K562 (cell line): Measurements from ENCODE around the gene GLOD4. TPM values are rescaled to one million over a fixed set of nuclear protein-coding genes. Genes with fewer than 3 reads are reported as not detected.

Experiments
- ATAC-seq: fragments of 200-7000 bp; cut with Tn5 transposase; 3 replicates; pipeline ENCODE4 v1.9.1; 2020; ENCODE audit warnings: moderate library complexity
- BruUV-seq: library from RNA; stranded (reverse); fragments of 400-500 nt; replicated peaks from 2 replicates; lab custom pipeline; 2021; lab: Mats Ljungman, UMichigan
- CTCF ChIA-PET: fragments of 300-600 bp; formaldehyde crosslinking; extraction: SDS; loops from one replicate; lab custom pipeline; 2021; ENCODE audit warnings: low intra/inter-chr PET ratio; lab: Yijun Ruan, JAX
- POLR2A ChIA-PET: fragments of 300-600, 350-650 bp; sonication (Branson Sonifier 250); formaldehyde crosslinking; extraction: SDS; loops from one replicate; lab custom pipeline; 2021; ENCODE audit warnings: antibody characterized with exemption, inconsistent platforms; lab: Yijun Ruan, JAX
- DNase-seq, 4 experiments: peaks; one replicate each; pipeline versions ENCODE4 v3.0.0 to v3.0.0-alpha.2; 2011 to 2018; ENCODE audit warnings: low spot score in 3 of 4, mixed read lengths in 3 of 4; ENCODE audit errors: extremely low read depth in 1 of 4
- FAIRE-seq: peaks from 2 replicates; lab custom pipeline; 2011; peaks lifted over from hg19 to GRCh38; lab: Jason Lieb, UNC
- H2AFZ ChIP-seq: 2 replicates; pipeline ENCODE4 v1.6.0; 2011; ENCODE audit warnings: low read depth, low read length, control low read depth, inconsistent platforms
- H3K27ac ChIP-seq: fragments of 200-600 bp; 3 replicates; pipeline ENCODE4 v1.8.0; 2011; ENCODE audit warnings: low read depth, mild to moderate bottlenecking, control low read depth, inconsistent platforms, low read length, moderate library complexity, mixed read lengths; ENCODE audit errors: extremely low read depth
- H3K27me3 ChIP-seq, 2 experiments: fragments of 300-600 bp in 1 of 2; 2 replicates in 1 of 2; 3 replicates in 1 of 2; pipeline versions ENCODE4 v1.6.0 to v1.8.0; 2011; ENCODE audit warnings: inconsistent platforms in 2 of 2, low read length in 2 of 2, mild to moderate bottlenecking in 1 of 2, mixed read lengths in 1 of 2, moderate library complexity in 1 of 2; ENCODE audit not compliant: control insufficient read depth in 2 of 2, insufficient read depth in 2 of 2
- H3K36me3 ChIP-seq: fragments of 300-600 bp; 3 replicates; pipeline ENCODE4 v1.8.0; 2011; ENCODE audit warnings: mild to moderate bottlenecking, low read length, inconsistent platforms; ENCODE audit not compliant: control insufficient read depth, insufficient read depth
- H3K4me1 ChIP-seq, 2 experiments: fragments of 200-600 bp in 1 of 2; replicated peaks in 1 of 2; 2 replicates in 1 of 2; 3 replicates in 1 of 2; pipeline versions ENCODE4 v1.5.1 to v1.8.0; 2011; ENCODE audit warnings: inconsistent platforms in 2 of 2, low read length in 2 of 2, mild to moderate bottlenecking in 1 of 2, mixed read lengths in 1 of 2, moderate library complexity in 1 of 2; ENCODE audit not compliant: control insufficient read depth in 2 of 2, insufficient read depth in 2 of 2
- H3K4me2 ChIP-seq: 2 replicates; pipeline ENCODE4 v1.6.1; 2011; ENCODE audit warnings: low read length, control low read depth, inconsistent platforms, mixed read lengths; ENCODE audit not compliant: insufficient read depth
- H3K4me3 ChIP-seq: fragments of 200-600 bp; sonication (generic), shearing (Covaris generic); 2 replicates; pipeline ENCODE4 v1.5.1; 2016; ENCODE audit warnings: control low read depth, inconsistent platforms
- H3K79me2 ChIP-seq: fragments of 200-600 bp; 3 replicates; pipeline ENCODE4 v1.8.0; 2011; ENCODE audit warnings: low read length, inconsistent platforms; ENCODE audit not compliant: control insufficient read depth, insufficient read depth
- H3K9ac ChIP-seq, 2 experiments: 2 replicates each; pipeline versions ENCODE4 v1.6.0 to v1.6.1; 2011; ENCODE audit warnings: low read depth in 2 of 2, low read length in 2 of 2, control low read depth in 1 of 2, inconsistent platforms in 1 of 2, mild to moderate bottlenecking in 1 of 2, mixed read lengths in 1 of 2; ENCODE audit not compliant: insufficient read depth in 1 of 2
- H3K9me1 ChIP-seq: one replicate; pipeline ENCODE4 v1.6.0; 2011; ENCODE audit warnings: inconsistent platforms, mild to moderate bottlenecking, low read length, moderate library complexity; ENCODE audit not compliant: control insufficient read depth, insufficient read depth
- H3K9me3 ChIP-seq: replicated peaks from 2 replicates; pipeline ENCODE4 v1.5.1; 2011; ENCODE audit warnings: low read depth, low read length, inconsistent platforms; ENCODE audit not compliant: control insufficient read depth, insufficient read depth
- H4K20me1 ChIP-seq: replicated peaks from 2 replicates; pipeline ENCODE4 v1.6.1; 2011; ENCODE audit warnings: low read length, inconsistent platforms, mixed read lengths; ENCODE audit not compliant: control insufficient read depth, insufficient read depth
- CBFA2T3 ChIP-seq: fragments of 450-650 bp; IDR thresholded peaks from 2 replicates; pipeline ENCODE4 v1.6.1; 2017
- DMBX1 ChIP-seq: fragments of 250-450 bp; sonication (Bioruptor Pico); IDR thresholded peaks from 2 replicates; pipeline ENCODE4 v1.8.0; 2022; ENCODE audit warnings: inconsistent platforms, mild to moderate bottlenecking, moderate library complexity, borderline replicate concordance
- NCOA6 ChIP-seq: fragments of 450-650 bp; IDR thresholded peaks from 2 replicates; pipeline ENCODE4 v1.6.1; 2017; ENCODE audit warnings: mild to moderate bottlenecking
- NR2C2 ChIP-seq, 2 experiments: fragments of 200-800 bp in 1 of 2; sonication (Bioruptor generic) in 1 of 2; sonication (generic) in 1 of 2; formaldehyde crosslinking in 1 of 2; IDR thresholded peaks; 2 replicates each; pipeline versions ENCODE4 v1.6.1 to v1.8.0; 2016 to 2022; ENCODE audit warnings: mild to moderate bottlenecking in 1 of 2, missing compliant biosample characterization in 1 of 2, missing genetic modification characterization in 1 of 2, missing genetic modification reagents in 1 of 2
- RFX7 ChIP-seq: fragments of 250-450 bp; sonication (Bioruptor Pico); IDR thresholded peaks from 2 replicates; pipeline ENCODE4 v1.5.1; 2021; ENCODE audit warnings: mild to moderate bottlenecking
- TAF15 ChIP-seq: fragments of 200-400 bp; formaldehyde crosslinking; IDR thresholded peaks from 2 replicates; pipeline ENCODE4 v1.6.1; 2017; ENCODE audit warnings: mild to moderate bottlenecking, low read depth, low read length, moderate library complexity
- WGBS: fragments of 100-300 bp; shearing (Covaris generic); methylation state at CpG from one replicate; pipeline ENCODE4 v1.1.6; 2016; ENCODE audit warnings: low coverage, mixed read lengths; ENCODE audit not compliant: insufficient coverage; ENCODE audit errors: missing lambda C conversion rate; 5-methylcytosine and 5-hydroxymethylcytosine counted together
- in situ Hi-C: fragments of 300-500 bp; cut with MboI; formaldehyde crosslinking; loops from 4 replicates; pipeline ENCODE4 v1.15.0; 2018; ENCODE audit warnings: inconsistent platforms, mixed read lengths
- intact Hi-C: fragments of 100-400 bp; cut with micrococcal nuclease; formaldehyde crosslinking; loops from 2 replicates; pipeline ENCODE4 v1.14.2; 2022
- polyA plus RNA-seq, 8 experiments: library from polyadenylated mRNA; depleted of rRNA in 4 of 8; stranded (reverse) in 5 of 8; unstranded in 3 of 8; fragments of >200 nt; fragmentation: Nextera tagmentation in 2 of 8; fragmentation: Illumina TruSeq in 1 of 8; extraction: Ambion mirVana in 2 of 8; extraction: Trizol in 1 of 8; gene quantifications; 2 replicates each; pipeline versions ENCODE4 v1.2.1 to v1.2.3, GENCODE V29; 2011 to 2014; ENCODE audit warnings: inconsistent platforms in 1 of 8, missing spikeins in 1 of 8
- total RNA-seq, 7 experiments: library from RNA; depleted of rRNA in 6 of 7; stranded (reverse); fragments of >200 nt in 6 of 7; fragmentation: Illumina TruSeq in 2 of 7; extraction: Trizol in 2 of 7; gene quantifications; 2 replicates each; pipeline versions ENCODE4 v1.2.1 to v1.2.3, GENCODE V29; 2011 to 2021; ENCODE audit warnings: low replicate concordance in 1 of 7
- TF ChIP-seq, protein P1 (sequence below): fragments of 250-450 bp; sonication (Bioruptor Pico); IDR thresholded peaks from 2 replicates; pipeline ENCODE4 v1.8.0; 2022; ENCODE audit warnings: moderate library complexity, mild to moderate bottlenecking, inconsistent platforms
- TF ChIP-seq, protein P2 (sequence below): fragments of 450-650 bp; IDR thresholded peaks from 2 replicates; pipeline ENCODE4 v1.6.1; 2017; ENCODE audit warnings: mild to moderate bottlenecking, moderate library complexity

GLOD4 gene
- total and polyA plus RNA-seq, 9 of the 15 experiments (the other 6 are each of a cell fraction or from before 2014, with no cell fraction given) = 52.0 to 109 (median 64.9) TPM

DNA sequence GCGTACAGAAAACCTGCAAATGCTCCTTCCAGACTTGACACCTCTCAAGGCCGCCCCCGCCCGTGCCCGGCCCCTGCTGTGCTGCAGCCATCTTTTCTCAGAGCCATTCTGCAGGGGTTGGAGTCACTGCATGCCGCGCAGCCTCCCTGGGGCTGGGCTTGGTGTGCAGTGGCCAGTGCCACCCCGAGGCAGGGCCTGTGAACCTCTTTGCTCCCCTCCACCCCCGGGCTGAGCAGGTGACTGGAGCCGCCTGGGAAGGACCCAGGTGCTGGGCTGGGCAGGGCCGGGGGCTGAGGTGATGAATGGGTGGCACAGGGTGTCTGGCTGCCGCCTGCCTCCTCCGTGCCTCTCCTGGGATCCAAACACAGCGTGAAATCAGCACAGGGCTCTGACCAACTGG lies 20.4 kb upstream of the GLOD4 start:
- FAIRE-seq = no peak
- ChIA-PET POLR2A (no interaction called here), CTCF (no interaction called here)
- Histone ChIP-seq H3K4me3 (no peak overlapping the region), H3K9me3 (no peaks in the 10 kb centered on the region), H3K27me3 (peaks cover 29 to 69% of the 10 kb centered on the region in 2 experiments), H4K20me1 (0 out of 2 replicates have a peak, but pooled peaks cover 4% of the 10 kb centered on the region), H3K9me1 (no peaks in the 10 kb centered on the region), H3K27ac (no peak overlapping the region), H3K9ac (no peak overlapping the region), H2AFZ (no peak overlapping the region), H3K4me1 (peaks cover 0 to 4% of the 10 kb centered on the region in 2 experiments; a peak in 2 of 5 replicates), H3K36me3 (no peaks in the 10 kb centered on the region), H3K79me2 (no peaks in the 10 kb centered on the region), H3K4me2 (no peak overlapping the region)
- in situ Hi-C loops = no loop called here
- no TSS peak for BruUV-seq
- intact Hi-C loops = no loop called here
- TF ChIP-seq RFX7 (CRISPR knock-in tag) = no peak
- TF ChIP-seq, protein P1, sequence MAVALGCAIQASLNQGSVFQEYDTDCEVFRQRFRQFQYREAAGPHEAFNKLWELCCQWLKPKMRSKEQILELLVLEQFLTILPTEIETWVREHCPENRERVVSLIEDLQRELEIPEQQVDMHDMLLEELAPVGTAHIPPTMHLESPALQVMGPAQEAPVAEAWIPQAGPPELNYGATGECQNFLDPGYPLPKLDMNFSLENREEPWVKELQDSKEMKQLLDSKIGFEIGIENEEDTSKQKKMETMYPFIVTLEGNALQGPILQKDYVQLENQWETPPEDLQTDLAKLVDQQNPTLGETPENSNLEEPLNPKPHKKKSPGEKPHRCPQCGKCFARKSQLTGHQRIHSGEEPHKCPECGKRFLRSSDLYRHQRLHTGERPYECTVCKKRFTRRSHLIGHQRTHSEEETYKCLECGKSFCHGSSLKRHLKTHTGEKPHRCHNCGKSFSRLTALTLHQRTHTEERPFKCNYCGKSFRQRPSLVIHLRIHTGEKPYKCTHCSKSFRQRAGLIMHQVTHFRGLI = no peak
- no peak for TF ChIP-seq DMBX1 (CRISPR knock-in tag)
- TF ChIP-seq, protein P2, sequence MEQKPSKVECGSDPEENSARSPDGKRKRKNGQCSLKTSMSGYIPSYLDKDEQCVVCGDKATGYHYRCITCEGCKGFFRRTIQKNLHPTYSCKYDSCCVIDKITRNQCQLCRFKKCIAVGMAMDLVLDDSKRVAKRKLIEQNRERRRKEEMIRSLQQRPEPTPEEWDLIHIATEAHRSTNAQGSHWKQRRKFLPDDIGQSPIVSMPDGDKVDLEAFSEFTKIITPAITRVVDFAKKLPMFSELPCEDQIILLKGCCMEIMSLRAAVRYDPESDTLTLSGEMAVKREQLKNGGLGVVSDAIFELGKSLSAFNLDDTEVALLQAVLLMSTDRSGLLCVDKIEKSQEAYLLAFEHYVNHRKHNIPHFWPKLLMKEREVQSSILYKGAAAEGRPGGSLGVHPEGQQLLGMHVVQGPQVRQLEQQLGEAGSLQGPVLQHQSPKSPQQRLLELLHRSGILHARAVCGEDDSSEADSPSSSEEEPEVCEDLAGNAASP = no peak
- TF ChIP-seq TAF15 = no peak
- no peak for TF ChIP-seq CBFA2T3
- TF ChIP-seq NCOA6 = no peak
- no peak for TF ChIP-seq NR2C2 (CRISPR knock-in tag; IDR thresholded peaks at IDR 0.05)
- TF ChIP-seq NR2C2 (tag; IDR thresholded peaks at IDR 0.05) = no peak
- WGBS = 2% methylated on average over 9 of the region's 14 CpGs
- ATAC-seq = no peak
- DNase-seq = no peak
